HepG2 (cell line): ENCODE measurements around the gene ZNF586. TPM values are rescaled to one million over a fixed set of nuclear protein-coding genes. Genes with fewer than 3 reads are reported as not detected.

ENCODE experiments used
- FOXK1 ChIP-seq: sonication (generic); formaldehyde crosslinking; IDR thresholded peaks from 2 replicates; pipeline ENCODE4 v1.4.0; 2020; ENCODE audit warnings: low read depth, missing genetic modification reagents, borderline replicate concordance
- FOXO1 ChIP-seq: sonication (generic); formaldehyde crosslinking; IDR thresholded peaks from 2 replicates; pipeline ENCODE4 v1.4.0; 2020; ENCODE audit warnings: missing genetic modification reagents
- HMGA1 ChIP-seq: sonication (generic); formaldehyde crosslinking; conservative IDR thresholded peaks from 2 replicates; pipeline ENCODE4 v1.4.0; 2020; ENCODE audit warnings: missing genetic modification reagents
- KDM2A ChIP-seq: sonication (generic); formaldehyde crosslinking; IDR thresholded peaks from 2 replicates; pipeline ENCODE4 v1.4.0; 2020; ENCODE audit warnings: low read depth, missing genetic modification reagents, borderline replicate concordance
- MZF1 ChIP-seq: sonication (generic); formaldehyde crosslinking; IDR thresholded peaks from 2 replicates; pipeline ENCODE4 v1.8.1; 2023; ENCODE audit warnings: mild to moderate bottlenecking, missing genetic modification reagents, borderline replicate concordance
- POLR2A ChIP-seq, 2 experiments: IDR thresholded peaks; 2 replicates each; pipeline ENCODE4 v1.6.1; 2011; ENCODE audit warnings: low read depth in 2 of 2, low read length in 2 of 2, mild to moderate bottlenecking in 1 of 2, moderate library complexity in 1 of 2; ENCODE audit not compliant: insufficient read depth in 1 of 2
- RFX3 ChIP-seq: IDR thresholded peaks from 2 replicates; pipeline ENCODE4 v1.6.1; 2016; ENCODE audit warnings: missing biosample characterization, missing genetic modification reagents
- SMC3 ChIP-seq: IDR thresholded peaks from 2 replicates; pipeline ENCODE4 v1.6.1; 2011; ENCODE audit warnings: low read length, improper control_type of control experiment
- TGIF2 ChIP-seq: IDR thresholded peaks from 2 replicates; pipeline ENCODE4 v1.6.1; 2016; ENCODE audit warnings: control low read depth, missing compliant biosample characterization
- TP53 ChIP-seq: sonication (generic); formaldehyde crosslinking; conservative IDR thresholded peaks from 2 replicates; pipeline ENCODE4 v1.4.0; 2020; ENCODE audit warnings: missing genetic modification reagents
- ZMYM2 ChIP-seq: sonication (generic); formaldehyde crosslinking; IDR thresholded peaks from 2 replicates; pipeline ENCODE4 v1.8.0; 2022; ENCODE audit warnings: mild to moderate bottlenecking, missing genetic modification reagents
- ZMYM4 ChIP-seq: sonication (generic); formaldehyde crosslinking; IDR thresholded peaks from 2 replicates; pipeline ENCODE4 v1.8.1; 2023; ENCODE audit warnings: mild to moderate bottlenecking, missing genetic modification reagents
- ZNF274 ChIP-seq: sonication (generic); formaldehyde crosslinking; IDR thresholded peaks from 2 replicates; pipeline ENCODE4 v1.5.1; 2020; ENCODE audit warnings: mild to moderate bottlenecking, missing genetic modification reagents
- ZNF292 ChIP-seq: sonication (generic); formaldehyde crosslinking; IDR thresholded peaks from 2 replicates; pipeline ENCODE4 v1.8.1; 2022; ENCODE audit warnings: mild to moderate bottlenecking, low read depth, missing genetic modification reagents, borderline replicate concordance
- ZNF337 ChIP-seq: sonication (generic); formaldehyde crosslinking; IDR thresholded peaks from 2 replicates; pipeline ENCODE4 v1.5.1; 2020; ENCODE audit warnings: missing genetic modification reagents, low read depth, mild to moderate bottlenecking, borderline replicate concordance
- ZNF34 ChIP-seq: sonication (generic); formaldehyde crosslinking; IDR thresholded peaks from 2 replicates; pipeline ENCODE4 v1.4.0; 2020; ENCODE audit warnings: mild to moderate bottlenecking, missing genetic modification reagents, borderline replicate concordance
- ZNF343 ChIP-seq: sonication (generic); formaldehyde crosslinking; IDR thresholded peaks from 2 replicates; pipeline ENCODE4 v1.4.0; 2020; ENCODE audit warnings: mild to moderate bottlenecking, missing genetic modification reagents
- ZNF550 ChIP-seq: sonication (generic); formaldehyde crosslinking; IDR thresholded peaks from 2 replicates; pipeline ENCODE4 v1.4.0; 2020; ENCODE audit warnings: mild to moderate bottlenecking, missing genetic modification reagents, borderline replicate concordance
- ZNF652 ChIP-seq: IDR thresholded peaks from 2 replicates; pipeline ENCODE4 v1.6.1; 2016; ENCODE audit warnings: low read depth, borderline replicate concordance
- ZNF850 ChIP-seq: sonication (generic); formaldehyde crosslinking; conservative IDR thresholded peaks from 2 replicates; pipeline ENCODE4 v1.9.0; 2021; ENCODE audit warnings: mild to moderate bottlenecking, missing genetic modification reagents
- polyA plus RNA-seq, 8 experiments: library from polyadenylated mRNA; depleted of rRNA in 3 of 8; stranded (reverse) in 7 of 8; unstranded in 1 of 8; fragments of >200 nt; fragmentation: Illumina TruSeq in 4 of 8; extraction: Trizol in 4 of 8; gene quantifications; 2 replicates each; pipeline versions ENCODE4 v1.2.1 to v1.2.3, GENCODE V29; 2011 to 2016; ENCODE audit warnings: low read depth in 4 of 8, missing spikeins in 1 of 8, mixed read lengths in 1 of 8; ENCODE audit not compliant: insufficient read depth in 1 of 8
- total RNA-seq, 5 experiments: library from RNA; depleted of rRNA; stranded (reverse); fragments of >200 nt; fragmentation: Illumina TruSeq; extraction: Trizol; gene quantifications; 2 replicates each; pipeline ENCODE4 v1.2.3, GENCODE V29; 2016; ENCODE audit warnings: low read depth in 1 of 5
- TF ChIP-seq, protein P1 (sequence below): sonication (generic); formaldehyde crosslinking; IDR thresholded peaks from 2 replicates; pipeline ENCODE4 v1.5.1; 2020; ENCODE audit warnings: missing genetic modification reagents, mild to moderate bottlenecking, borderline replicate concordance
- TF ChIP-seq, protein P2 (sequence below): sonication (generic); formaldehyde crosslinking; IDR thresholded peaks from 2 replicates; pipeline ENCODE4 v1.5.1; 2020; ENCODE audit warnings: missing genetic modification reagents, mild to moderate bottlenecking, borderline replicate concordance
- TF ChIP-seq, protein P3 (sequence below): sonication (generic); formaldehyde crosslinking; IDR thresholded peaks from 2 replicates; pipeline ENCODE4 v1.4.0; 2020; ENCODE audit warnings: missing genetic modification reagents; ENCODE audit errors: not compliant biosample characterization

Gene ZNF586
- total and polyA plus RNA-seq, 2 of the 13 experiments (the other 11 are each of a cell fraction or from before 2014, with no cell fraction given), result 0.50 to 3.4 TPM

DNA sequence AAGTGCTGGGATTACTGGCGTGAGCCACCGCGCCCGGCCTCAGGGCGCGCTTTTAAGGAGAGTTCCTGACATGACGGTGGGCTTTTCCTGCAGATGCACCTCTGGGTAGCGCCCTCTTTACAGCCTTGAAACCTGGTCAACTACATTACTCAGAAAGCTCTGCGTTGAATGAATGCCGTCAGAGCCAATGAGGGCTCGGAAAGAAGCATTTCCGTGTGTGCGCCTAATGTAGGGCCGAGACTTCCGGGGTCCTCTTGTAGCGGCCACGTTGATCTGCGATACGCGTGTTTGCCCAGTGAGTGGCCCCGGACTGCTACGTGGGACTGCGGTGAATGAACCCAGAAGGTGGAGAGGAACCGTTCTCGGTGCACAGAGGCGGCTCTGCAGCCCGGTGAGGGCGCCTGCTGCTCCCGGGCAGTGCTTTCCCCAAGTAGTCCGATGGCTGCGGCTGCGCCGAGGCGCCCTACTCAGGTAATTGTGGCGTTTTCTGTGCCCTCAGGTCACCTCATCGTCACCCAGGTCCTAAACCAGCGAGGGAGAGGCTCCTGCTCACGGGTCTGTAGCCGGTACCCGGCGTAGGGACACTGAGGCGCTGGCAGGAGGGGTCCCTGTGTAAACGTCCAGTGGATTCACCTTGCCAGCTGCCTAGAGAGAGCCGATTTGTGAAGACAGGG lies 50.1 kb downstream of the ZNF586 start (continued):
- TF ChIP-seq, protein P1, sequence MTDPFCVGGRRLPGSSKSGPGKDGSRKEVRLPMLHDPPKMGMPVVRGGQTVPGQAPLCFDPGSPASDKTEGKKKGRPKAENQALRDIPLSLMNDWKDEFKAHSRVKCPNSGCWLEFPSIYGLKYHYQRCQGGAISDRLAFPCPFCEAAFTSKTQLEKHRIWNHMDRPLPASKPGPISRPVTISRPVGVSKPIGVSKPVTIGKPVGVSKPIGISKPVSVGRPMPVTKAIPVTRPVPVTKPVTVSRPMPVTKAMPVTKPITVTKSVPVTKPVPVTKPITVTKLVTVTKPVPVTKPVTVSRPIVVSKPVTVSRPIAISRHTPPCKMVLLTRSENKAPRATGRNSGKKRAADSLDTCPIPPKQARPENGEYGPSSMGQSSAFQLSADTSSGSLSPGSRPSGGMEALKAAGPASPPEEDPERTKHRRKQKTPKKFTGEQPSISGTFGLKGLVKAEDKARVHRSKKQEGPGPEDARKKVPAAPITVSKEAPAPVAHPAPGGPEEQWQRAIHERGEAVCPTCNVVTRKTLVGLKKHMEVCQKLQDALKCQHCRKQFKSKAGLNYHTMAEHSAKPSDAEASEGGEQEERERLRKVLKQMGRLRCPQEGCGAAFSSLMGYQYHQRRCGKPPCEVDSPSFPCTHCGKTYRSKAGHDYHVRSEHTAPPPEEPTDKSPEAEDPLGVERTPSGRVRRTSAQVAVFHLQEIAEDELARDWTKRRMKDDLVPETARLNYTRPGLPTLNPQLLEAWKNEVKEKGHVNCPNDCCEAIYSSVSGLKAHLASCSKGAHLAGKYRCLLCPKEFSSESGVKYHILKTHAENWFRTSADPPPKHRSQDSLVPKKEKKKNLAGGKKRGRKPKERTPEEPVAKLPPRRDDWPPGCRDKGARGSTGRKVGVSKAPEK (CRISPR knock-in tag), result no peak
- TF ChIP-seq HMGA1 (CRISPR knock-in tag), result no peak
- TF ChIP-seq ZNF274 (CRISPR knock-in tag), result peak; percentile 73; the same call in 1 of the 2 replicates
- no peak for TF ChIP-seq ZNF343
- peak; percentile 92 to 94 for TF ChIP-seq POLR2A (IDR thresholded peaks at IDR 0.05; ENCODE audit: insufficient read depth in 1 of 2, low read depth in 2 of 2, low read length in 2 of 2)
- TF ChIP-seq ZNF850 (CRISPR knock-in tag), result no peak
- TF ChIP-seq FOXO1 (CRISPR knock-in tag), result peak; percentile 59
- peak; percentile 62; the same call in 1 of the 2 replicates for TF ChIP-seq FOXK1 (CRISPR knock-in tag)
- TF ChIP-seq, protein P2, sequence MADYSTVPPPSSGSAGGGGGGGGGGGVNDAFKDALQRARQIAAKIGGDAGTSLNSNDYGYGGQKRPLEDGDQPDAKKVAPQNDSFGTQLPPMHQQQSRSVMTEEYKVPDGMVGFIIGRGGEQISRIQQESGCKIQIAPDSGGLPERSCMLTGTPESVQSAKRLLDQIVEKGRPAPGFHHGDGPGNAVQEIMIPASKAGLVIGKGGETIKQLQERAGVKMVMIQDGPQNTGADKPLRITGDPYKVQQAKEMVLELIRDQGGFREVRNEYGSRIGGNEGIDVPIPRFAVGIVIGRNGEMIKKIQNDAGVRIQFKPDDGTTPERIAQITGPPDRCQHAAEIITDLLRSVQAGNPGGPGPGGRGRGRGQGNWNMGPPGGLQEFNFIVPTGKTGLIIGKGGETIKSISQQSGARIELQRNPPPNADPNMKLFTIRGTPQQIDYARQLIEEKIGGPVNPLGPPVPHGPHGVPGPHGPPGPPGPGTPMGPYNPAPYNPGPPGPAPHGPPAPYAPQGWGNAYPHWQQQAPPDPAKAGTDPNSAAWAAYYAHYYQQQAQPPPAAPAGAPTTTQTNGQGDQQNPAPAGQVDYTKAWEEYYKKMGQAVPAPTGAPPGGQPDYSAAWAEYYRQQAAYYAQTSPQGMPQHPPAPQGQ, result no peak
- no peak for TF ChIP-seq MZF1
- no peak for TF ChIP-seq ZNF292 (CRISPR knock-in tag)
- TF ChIP-seq, protein P3, sequence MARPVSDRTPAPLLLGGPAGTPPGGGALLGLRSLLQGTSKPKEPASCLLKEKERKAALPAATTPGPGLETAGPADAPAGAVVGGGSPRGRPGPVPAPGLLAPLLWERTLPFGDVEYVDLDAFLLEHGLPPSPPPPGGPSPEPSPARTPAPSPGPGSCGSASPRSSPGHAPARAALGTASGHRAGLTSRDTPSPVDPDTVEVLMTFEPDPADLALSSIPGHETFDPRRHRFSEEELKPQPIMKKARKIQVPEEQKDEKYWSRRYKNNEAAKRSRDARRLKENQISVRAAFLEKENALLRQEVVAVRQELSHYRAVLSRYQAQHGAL (CRISPR knock-in tag), result peak; percentile 73
- 0 out of 2 replicates have a peak, but pooled peaks have one; percentile 9 for TF ChIP-seq ZNF652 (CRISPR knock-in tag)
- peak; percentile 67; the same call in 1 of the 2 replicates for TF ChIP-seq ZMYM2
- no peak for TF ChIP-seq RFX3 (CRISPR knock-in tag)
- no peak for TF ChIP-seq ZNF337 (CRISPR knock-in tag)
- TF ChIP-seq TGIF2 (CRISPR knock-in tag), result peak; percentile 65; the same call in 1 of the 2 replicates
- TF ChIP-seq ZNF550 (CRISPR knock-in tag), result no peak
- no peak; the same call in 1 of the 2 replicates for TF ChIP-seq TP53 (CRISPR knock-in tag)
- TF ChIP-seq SMC3, result no peak
- no peak for TF ChIP-seq ZNF34 (CRISPR knock-in tag)
- TF ChIP-seq ZMYM4 (CRISPR knock-in tag), result peak; percentile 77
- peak; percentile 83 for TF ChIP-seq KDM2A (CRISPR knock-in tag)
